Measurements from ENCODE around the gene PCNX1. TPM values are rescaled to one million over a fixed set of nuclear protein-coding genes. Genes with fewer than 3 reads are reported as not detected.
A peak's percentile ranks its signal among the peaks of the same experiment; 100 is the strongest.

The PCNX1 gene
- total and polyA plus RNA-seq, 2 of the 4 experiments (the other 2 are of a cell fraction) = 15.0 to 43.7 TPM

DNA sequence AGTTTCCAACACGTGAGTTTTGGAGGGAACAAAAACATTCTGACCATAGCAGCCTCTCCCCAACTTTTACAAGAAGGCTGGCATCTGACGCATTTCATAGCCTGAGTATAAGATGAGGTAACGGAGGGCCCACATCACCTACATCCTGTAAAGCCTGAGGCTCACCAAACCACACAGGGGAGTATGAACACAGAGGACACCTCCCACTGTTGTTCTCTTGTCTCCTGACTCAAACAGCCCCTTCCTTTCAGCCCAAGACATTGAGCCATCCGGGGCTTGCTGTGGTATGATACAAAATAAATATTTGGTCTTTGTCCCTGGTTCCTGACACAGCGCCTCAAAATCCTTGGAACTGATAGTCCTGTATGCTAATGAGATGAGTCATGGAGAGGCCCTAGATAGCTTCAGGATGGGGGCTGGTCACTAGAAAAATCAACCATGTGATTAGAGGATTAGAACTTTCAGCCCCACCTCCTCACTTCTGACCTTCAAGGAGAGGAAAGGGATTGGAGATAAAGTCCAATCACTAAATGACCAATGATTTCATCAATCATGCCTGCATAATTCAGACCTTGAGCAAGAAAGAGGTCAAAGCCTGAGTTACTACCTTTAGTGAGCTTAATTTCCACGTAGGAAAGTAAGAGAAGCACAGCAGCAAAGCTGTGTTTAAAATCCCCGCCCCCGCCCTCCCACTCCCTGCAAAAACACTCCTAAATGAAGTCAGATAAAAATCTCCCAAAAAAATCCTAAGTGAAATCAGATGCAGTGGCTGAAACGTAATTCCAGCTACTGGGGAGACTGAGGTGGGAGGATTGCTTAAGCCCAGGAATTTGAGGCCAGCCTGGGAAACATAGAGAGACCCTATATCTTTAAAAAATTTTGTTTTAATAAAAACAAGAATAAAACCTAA lies 236.4 kb downstream of the PCNX1 start:
- no TSS peak for BruUV-seq (replicated peaks)

More for the DNA sequence above, 236.4 kb downstream of the PCNX1 start:
- Histone ChIP-seq H3K4me2 (ENCODE audit: low read depth, low read length) (no peak overlapping the region), H2BK15ac (ENCODE audit: low read depth, low read length) (peak overlapping the region; percentile 88; the same call in 2 of the 3 replicates), H4K91ac (ENCODE audit: insufficient read depth, low read depth, low read length) (peak overlapping the region; percentile 98), H2AK9ac (replicated peaks; ENCODE audit: low read depth, low read length, poor library complexity) (no peak overlapping the region), H3K4me1 (ENCODE audit: control insufficient read depth, insufficient read depth, low read length) (peaks cover 18% of the 10 kb centered on the region), H3K9ac (ENCODE audit: low read depth, low read length) (no peak overlapping the region; the same call in 1 of the 2 replicates), H3K27ac (ENCODE audit: insufficient read depth, low read length) (peak overlapping the region; percentile 80), H2AFZ (replicated peaks; ENCODE audit: low read length, poor library complexity) (peak overlapping the region; percentile 71), H3K4ac (ENCODE audit: low read depth, low read length) (peak overlapping the region; percentile 98), H3K36me3 (ENCODE audit: control insufficient read depth, insufficient read depth, low read length) (no peaks in the 10 kb centered on the region), H2BK20ac (ENCODE audit: low read depth, low read length) (peak overlapping the region; percentile 95), H3K9me3 (ENCODE audit: control insufficient read depth, insufficient read depth, low read length) (no peaks in the 10 kb centered on the region), H4K8ac (ENCODE audit: low read depth in 2 of 2, low read length in 2 of 2) (peak overlapping the region; percentile 63 to 94), H3K18ac (ENCODE audit: low read depth, low read length) (peak overlapping the region; percentile 92), H2BK120ac (ENCODE audit: low read depth, low read length) (peak overlapping the region; percentile 96), H3K23ac (ENCODE audit: low read depth, low read length) (peak overlapping the region; percentile 84), H2BK5ac (ENCODE audit: low read depth, low read length, poor library complexity, severe bottlenecking) (peak overlapping the region; percentile 100), H4K5ac (ENCODE audit: low read depth, low read length) (peak overlapping the region; percentile 88; the same call in 1 of the 2 replicates), H2AK5ac (ENCODE audit: low read depth, low read length) (peak overlapping the region; percentile 80), H3K56ac (ENCODE audit: extremely low read depth, insufficient read depth, low read length) (peak overlapping the region; percentile 87), H3K14ac (replicated peaks; ENCODE audit: low read depth, low read length) (peak overlapping the region; percentile 90), H3K4me3 (ENCODE audit: insufficient read depth, low read depth, low read length) (no peak overlapping the region), H3K9me1 (ENCODE audit: insufficient read depth, low read length) (peaks cover 22% of the 10 kb centered on the region), H4K20me1 (ENCODE audit: insufficient read depth, low read length) (0 out of 2 replicates have a peak, but pooled peaks cover 3% of the 10 kb centered on the region), H3K27me3 (ENCODE audit: control insufficient read depth, insufficient read depth, low read length) (no peaks in the 10 kb centered on the region), H3K79me1 (ENCODE audit: low read depth in 1 of 2, low read length in 2 of 2) (peaks cover 0 to 6% of the 10 kb centered on the region in 2 experiments; a peak in 3 of 4 replicates)
- no CpG with 5 or more reads among the region's 9 CpGs for WGBS, 2 experiments (ENCODE audit: extremely low coverage in 2 of 2, insufficient read length in 1 of 2)
- ChIA-PET POLR2A (ENCODE audit: unreplicated experiment) (no interaction called here), CTCF (interaction anchor here (0.6 to 1.4 kb wide), 4 partner anchors 10 to 610 kb away, joined by 3 to 4 read pairs (median 3); no protein-coding TSS in a partner anchor)
- in situ Hi-C loops (cut with MboI; ENCODE audit: low sequenced_read_pairs) = loop anchor here (10.0 kb wide), 1 partner anchor 171 kb away; no protein-coding TSS in a partner anchor
- intact Hi-C loops (cut with micrococcal nuclease) = no loop called here
- TF ChIP-seq POLR2A (IDR thresholded peaks at IDR 0.05; ENCODE audit: low read depth, low read length) (no peak), RCOR1 (IDR thresholded peaks at IDR 0.05; ENCODE audit: insufficient replicate concordance, low read length) (no peak), MAZ (IDR thresholded peaks at IDR 0.05; ENCODE audit: borderline replicate concordance, low read depth, low read length) (no peak), RAD21 (IDR thresholded peaks at IDR 0.05; ENCODE audit: low read length) (no peak), BHLHE40 (IDR thresholded peaks at IDR 0.05; ENCODE audit: low read depth, low read length) (0 out of 2 replicates have a peak, but pooled peaks have one; percentile 2), RFX5 (IDR thresholded peaks at IDR 0.05; ENCODE audit: low read depth, low read length) (no peak), FOS (IDR thresholded peaks at IDR 0.05; ENCODE audit: low read depth, low read length) (peak; percentile 68; the same call in 1 of the 2 replicates), NFE2L2 (IDR thresholded peaks at IDR 0.05; ENCODE audit: low read depth, low read length) (no peak), CEBPB (IDR thresholded peaks at IDR 0.05; ENCODE audit: low read depth, low read length) (peak; percentile 49; the same call in 1 of the 2 replicates), SMC3 (IDR thresholded peaks at IDR 0.05; ENCODE audit: low read depth, low read length) (no peak)
- TF ChIP-seq, protein P1, sequence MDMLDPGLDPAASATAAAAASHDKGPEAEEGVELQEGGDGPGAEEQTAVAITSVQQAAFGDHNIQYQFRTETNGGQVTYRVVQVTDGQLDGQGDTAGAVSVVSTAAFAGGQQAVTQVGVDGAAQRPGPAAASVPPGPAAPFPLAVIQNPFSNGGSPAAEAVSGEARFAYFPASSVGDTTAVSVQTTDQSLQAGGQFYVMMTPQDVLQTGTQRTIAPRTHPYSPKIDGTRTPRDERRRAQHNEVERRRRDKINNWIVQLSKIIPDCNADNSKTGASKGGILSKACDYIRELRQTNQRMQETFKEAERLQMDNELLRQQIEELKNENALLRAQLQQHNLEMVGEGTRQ (IDR thresholded peaks at IDR 0.05; ENCODE audit: low read depth, low read length) = no peak
- DNase-seq (peak; percentile 80), ATAC-seq (ENCODE audit: low read depth) (peak; percentile 62)
- dilution Hi-C loops (cut with HindIII; ENCODE audit: low sequenced_read_pairs, unreplicated experiment) = no loop called here
